ENCODE data around the gene TEX11. TPM values are rescaled to one million over a fixed set of nuclear protein-coding genes. Genes with fewer than 3 reads are reported as not detected.

The TEX11 gene
- total RNA-seq, 1 donor, result not detected

- no peak for DNase-seq (ENCODE audit: low read depth)
- H3K4me3 ChIP-seq (ENCODE audit: low read depth, low read length), result no peak overlapping the region
- TF ChIP-seq CTCF (IDR thresholded peaks at IDR 0.05; ENCODE audit: insufficient read depth, low read depth, low read length), result no peak
Observed at GRCh38 chrX:70496491-70496890, 412.0 kb downstream of the TEX11 start.

GRCh38 chrX:70494441-70494840, 414.1 kb downstream of the TEX11 start:
- TF ChIP-seq CTCF (IDR thresholded peaks at IDR 0.05; ENCODE audit: insufficient read depth, low read depth, low read length), result no peak
- DNase-seq (ENCODE audit: low read depth), result no peak
- no peak overlapping the region for H3K4me3 ChIP-seq (ENCODE audit: low read depth, low read length)

GRCh38 chrX:70488856-70489255, 419.7 kb downstream of the TEX11 start:
- no peak for TF ChIP-seq CTCF (IDR thresholded peaks at IDR 0.05; ENCODE audit: insufficient read depth, low read depth, low read length)
- H3K4me3 ChIP-seq (ENCODE audit: low read depth, low read length), result no peak overlapping the region

GRCh38 chrX:70485466-70485865, 423.0 kb downstream of the TEX11 start:
- no peak overlapping the region for H3K4me3 ChIP-seq (ENCODE audit: low read depth, low read length)
- TF ChIP-seq CTCF (IDR thresholded peaks at IDR 0.05; ENCODE audit: insufficient read depth, low read depth, low read length), result no peak
- no peak for DNase-seq (ENCODE audit: low read depth)

More at GRCh38 chrX:70488856-70489255, 419.7 kb downstream of the TEX11 start:
- DNase-seq (ENCODE audit: low read depth), result no peak

- DNase-seq (ENCODE audit: low read depth), result no peak
- TF ChIP-seq CTCF (IDR thresholded peaks at IDR 0.05; ENCODE audit: insufficient read depth, low read depth, low read length), result no peak
- H3K4me3 ChIP-seq (ENCODE audit: low read depth, low read length), result no peak overlapping the region
Observed at GRCh38 chrX:70482300-70482699, 426.2 kb downstream of the TEX11 start.

GRCh38 chrX:70481471-70482270, 426.8 kb downstream of the TEX11 start:
- TF ChIP-seq CTCF (IDR thresholded peaks at IDR 0.05; ENCODE audit: insufficient read depth, low read depth, low read length), result no peak
- DNase-seq (ENCODE audit: low read depth), result peak; percentile 81
- no peak overlapping the region for H3K4me3 ChIP-seq (ENCODE audit: low read depth, low read length)

- DNase-seq (ENCODE audit: low read depth), result peak; percentile 61
- no peak for TF ChIP-seq CTCF (IDR thresholded peaks at IDR 0.05; ENCODE audit: insufficient read depth, low read depth, low read length)
- no peak overlapping the region for H3K4me3 ChIP-seq (ENCODE audit: low read depth, low read length)
Observed at GRCh38 chrX:70480660-70481018, 427.9 kb downstream of the TEX11 start.

All from fibroblast of villous mesenchyme (primary cell).